ENCODE data around the gene INPP5D. TPM values are rescaled to one million over a fixed set of nuclear protein-coding genes. Genes with fewer than 3 reads are reported as not detected.
A peak's percentile ranks its signal among the peaks of the same experiment; 100 is the strongest.

Gene INPP5D
- total RNA-seq, 1 donor, result under 0.01 TPM

DNA sequence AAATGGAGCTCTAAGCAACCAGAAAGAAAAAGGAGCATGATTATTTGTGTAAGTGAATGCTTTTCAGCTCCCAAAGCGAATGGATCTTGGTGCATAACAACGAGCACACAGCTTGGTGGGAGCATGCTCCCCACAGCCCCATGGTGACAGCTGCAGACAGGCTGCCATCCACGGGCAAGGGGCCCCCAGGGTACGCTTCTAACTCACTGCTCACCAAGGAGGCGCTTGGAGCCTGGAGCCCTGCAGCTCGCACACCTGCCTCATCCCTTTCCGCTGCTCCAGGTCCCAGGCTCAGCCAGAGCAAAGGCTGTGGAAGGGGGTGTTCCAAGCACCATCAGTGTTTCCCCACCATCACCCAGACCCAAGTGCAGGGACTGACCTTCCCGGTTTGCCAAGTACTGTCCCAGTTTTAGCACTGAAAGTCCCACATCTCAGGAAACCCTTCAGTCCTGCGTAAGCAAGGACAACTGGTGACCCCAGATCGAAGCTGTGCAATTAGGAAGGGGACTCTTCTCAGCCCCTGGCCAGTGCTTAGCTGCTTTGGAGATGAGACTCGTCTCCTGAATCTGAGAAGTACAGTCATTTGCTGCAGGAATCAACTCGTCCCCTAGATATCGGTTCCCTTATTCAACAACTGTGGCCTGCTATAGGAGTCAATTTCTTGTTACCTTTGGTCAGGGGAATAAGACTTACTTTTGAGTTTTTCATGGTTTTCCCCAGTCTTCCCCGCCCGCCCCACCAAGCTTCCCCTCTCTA is 141.3 kb downstream of the INPP5D start:
- Histone ChIP-seq H3K79me2 (ENCODE audit: insufficient read depth, low read length) (no peaks in the 10 kb centered on the region), H3K27ac (ENCODE audit: low read depth, low read length) (no peak overlapping the region), H4K20me1 (ENCODE audit: insufficient read depth, low read length) (no peaks in the 10 kb centered on the region), H3K36me3 (ENCODE audit: insufficient read depth, low read length) (no peaks in the 10 kb centered on the region), H3K4me3 (ENCODE audit: insufficient read depth, low read length) (no peak overlapping the region), H3K4me2 (ENCODE audit: insufficient read depth, low read length) (no peak overlapping the region), H2AFZ (ENCODE audit: low read length) (no peak overlapping the region), H3K27me3 (ENCODE audit: insufficient read depth, low read length) (peaks cover 10% of the 10 kb centered on the region), H3K4me1 (ENCODE audit: insufficient read depth, low read length) (no peaks in the 10 kb centered on the region), H3K9me3 (ENCODE audit: low read depth, low read length) (peaks cover 6% of the 10 kb centered on the region)
- no peak for TF ChIP-seq CTCF (IDR thresholded peaks at IDR 0.05; ENCODE audit: extremely low read depth, low read depth, low read length)
- peak; percentile 78 for DNase-seq (ENCODE audit: insufficient read length, low spot score, missing footprints)

GRCh38 chr2:233202531-233202944 is 142.4 kb downstream of the INPP5D start:
- H4K20me1 ChIP-seq (ENCODE audit: insufficient read depth, low read length), result no peaks in the 10 kb centered on the region
- no peak for DNase-seq (ENCODE audit: insufficient read length, low spot score, missing footprints)
- TF ChIP-seq CTCF (IDR thresholded peaks at IDR 0.05; ENCODE audit: extremely low read depth, low read depth, low read length), result no peak
- no peak overlapping the region for H3K4me3 ChIP-seq (ENCODE audit: insufficient read depth, low read length)
- H3K79me2 ChIP-seq (ENCODE audit: insufficient read depth, low read length), result no peaks in the 10 kb centered on the region
- H3K36me3 ChIP-seq (ENCODE audit: insufficient read depth, low read length), result no peaks in the 10 kb centered on the region
- H3K27me3 ChIP-seq (ENCODE audit: insufficient read depth, low read length), result peaks cover 9% of the 10 kb centered on the region
- no peaks in the 10 kb centered on the region for H3K4me1 ChIP-seq (ENCODE audit: insufficient read depth, low read length)
- H3K9me3 ChIP-seq (ENCODE audit: low read depth, low read length), result peaks cover 6% of the 10 kb centered on the region
- no peak overlapping the region for H3K27ac ChIP-seq (ENCODE audit: low read depth, low read length)
- H3K4me2 ChIP-seq (ENCODE audit: insufficient read depth, low read length), result no peak overlapping the region
- no peak overlapping the region for H2AFZ ChIP-seq (ENCODE audit: low read length)

DNA sequence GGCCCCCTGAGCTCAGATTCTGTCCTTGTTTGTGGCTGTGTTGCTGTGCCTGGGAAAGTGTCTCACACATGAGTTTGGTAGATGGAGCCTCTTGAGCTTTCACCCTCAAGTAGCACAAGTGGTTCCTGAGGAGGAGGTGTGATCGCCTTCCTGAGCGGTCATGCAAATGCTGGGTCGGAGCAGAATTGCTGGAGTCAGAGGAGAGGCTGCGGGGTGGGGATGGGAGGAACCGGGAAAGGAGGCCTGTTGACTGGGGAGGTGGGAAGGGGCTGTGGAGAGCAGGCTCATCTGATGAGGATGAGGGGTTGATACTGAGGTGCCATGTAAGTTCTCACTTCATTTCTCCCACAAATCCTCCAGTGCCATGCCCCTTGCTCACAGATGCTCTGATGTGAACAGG is 142.9 kb downstream of the INPP5D start:
- Histone ChIP-seq H3K27ac (ENCODE audit: low read depth, low read length) (no peak overlapping the region), H3K36me3 (ENCODE audit: insufficient read depth, low read length) (no peaks in the 10 kb centered on the region), H3K27me3 (ENCODE audit: insufficient read depth, low read length) (peaks cover 12% of the 10 kb centered on the region), H3K9me3 (ENCODE audit: low read depth, low read length) (peaks cover 6% of the 10 kb centered on the region), H3K4me1 (ENCODE audit: insufficient read depth, low read length) (no peaks in the 10 kb centered on the region), H3K79me2 (ENCODE audit: insufficient read depth, low read length) (no peaks in the 10 kb centered on the region), H3K4me3 (ENCODE audit: insufficient read depth, low read length) (no peak overlapping the region), H3K4me2 (ENCODE audit: insufficient read depth, low read length) (no peak overlapping the region), H2AFZ (ENCODE audit: low read length) (no peak overlapping the region), H4K20me1 (ENCODE audit: insufficient read depth, low read length) (no peaks in the 10 kb centered on the region)
- no peak for TF ChIP-seq CTCF (IDR thresholded peaks at IDR 0.05; ENCODE audit: extremely low read depth, low read depth, low read length)
- DNase-seq (ENCODE audit: insufficient read length, low spot score, missing footprints), result no peak

DNA sequence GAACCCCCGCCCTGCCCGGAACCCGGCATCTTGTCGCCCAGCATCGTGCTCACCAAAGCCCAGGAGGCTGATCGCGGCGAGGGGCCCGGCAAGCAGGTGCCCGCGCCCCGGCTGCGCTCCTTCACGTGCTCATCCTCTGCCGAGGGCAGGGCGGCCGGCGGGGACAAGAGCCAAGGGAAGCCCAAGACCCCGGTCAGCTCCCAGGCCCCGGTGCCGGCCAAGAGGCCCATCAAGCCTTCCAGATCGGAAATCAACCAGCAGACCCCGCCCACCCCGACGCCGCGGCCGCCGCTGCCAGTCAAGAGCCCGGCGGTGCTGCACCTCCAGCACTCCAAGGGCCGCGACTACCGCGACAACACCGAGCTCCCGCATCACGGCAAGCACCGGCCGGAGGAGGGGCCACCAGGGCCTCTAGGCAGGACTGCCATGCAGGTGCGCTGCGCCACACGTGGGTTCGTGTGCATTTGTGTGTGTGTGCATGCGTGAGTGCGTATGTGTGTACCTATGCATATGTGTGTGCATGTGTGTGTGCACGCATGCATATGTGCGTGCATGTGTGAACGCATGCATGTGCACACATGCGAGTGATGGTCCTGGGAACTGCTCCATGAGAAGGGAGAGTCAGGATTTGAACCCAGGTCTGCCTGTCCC is 144.3 kb downstream of the INPP5D start:
- no peak overlapping the region for H3K27ac ChIP-seq (ENCODE audit: low read depth, low read length)
- no peak overlapping the region for H3K4me3 ChIP-seq (ENCODE audit: insufficient read depth, low read length)
- no peaks in the 10 kb centered on the region for H3K79me2 ChIP-seq (ENCODE audit: insufficient read depth, low read length)
- peaks cover 21% of the 10 kb centered on the region for H3K27me3 ChIP-seq (ENCODE audit: insufficient read depth, low read length)
- no peaks in the 10 kb centered on the region for H3K4me1 ChIP-seq (ENCODE audit: insufficient read depth, low read length)
- no peaks in the 10 kb centered on the region for H3K36me3 ChIP-seq (ENCODE audit: insufficient read depth, low read length)
- peaks cover 6% of the 10 kb centered on the region for H3K9me3 ChIP-seq (ENCODE audit: low read depth, low read length)
- no peaks in the 10 kb centered on the region for H4K20me1 ChIP-seq (ENCODE audit: insufficient read depth, low read length)
- no peak overlapping the region for H2AFZ ChIP-seq (ENCODE audit: low read length)
- DNase-seq (ENCODE audit: insufficient read length, low spot score, missing footprints), result no peak
- no peak overlapping the region for H3K4me2 ChIP-seq (ENCODE audit: insufficient read depth, low read length)
- TF ChIP-seq CTCF (IDR thresholded peaks at IDR 0.05; ENCODE audit: extremely low read depth, low read depth, low read length), result no peak
